RWPE1 (cell line): ENCODE measurements around the gene HOXB8.

Experiments
- CTCF ChIA-PET: fragments of 350-600 bp; sonication (Branson Sonifier 250); formaldehyde crosslinking; extraction: SDS; loops from one replicate; lab custom pipeline; 2021; lab: Yijun Ruan, JAX
- POLR2A ChIA-PET: fragments of 400-600 bp; formaldehyde crosslinking; extraction: SDS; loops from one replicate; lab custom pipeline; 2020; ENCODE audit warnings: antibody characterized with exemption; ENCODE audit not compliant: low non-redundant PET; lab: Yijun Ruan, JAX
- DNase-seq: peaks from one replicate; pipeline ENCODE4 v3.0.0; 2012; ENCODE audit warnings: low spot score
- H3K27ac ChIP-seq: fragments of 450-650 bp; 2 replicates; pipeline ENCODE4 v1.5.1; 2017
- CTCF ChIP-seq: fragments of 450-650 bp; conservative IDR thresholded peaks from 2 replicates; pipeline ENCODE4 v1.5.1; 2017; ENCODE audit warnings: low read depth, mild to moderate bottlenecking

The HOXB8 gene

GRCh38 chr17:48647103-48647962 is 32.2 kb upstream of the HOXB8 start:
- no peak overlapping the region for H3K27ac ChIP-seq
- no peak for DNase-seq
- POLR2A ChIA-PET = no interaction called here
- no peak for TF ChIP-seq CTCF
- CTCF ChIA-PET = interaction anchor here (0.7 to 1.3 kb wide), 3 partner anchors 11 to 496 kb away, joined by 3 to 4 read pairs (median 3); no protein-coding TSS in a partner anchor

GRCh38 chr17:48646183-48647102 is 31.4 kb upstream of the HOXB8 start:
- ChIA-PET CTCF (interaction anchor here (0.6 to 0.7 kb wide), 2 partner anchors 79 to 497 kb away, joined by 3 to 4 read pairs; no protein-coding TSS in a partner anchor), POLR2A (no interaction called here)
- no peak for DNase-seq
- TF ChIP-seq CTCF = no peak
- no peak overlapping the region for H3K27ac ChIP-seq

- ChIA-PET POLR2A (no interaction called here), CTCF (no interaction called here)
- H3K27ac ChIP-seq = no peak overlapping the region
- TF ChIP-seq CTCF = no peak
- no peak for DNase-seq
Measured at GRCh38 chr17:48645639-48646182, 30.6 kb upstream of the HOXB8 start.

GRCh38 chr17:48644910-48645557 is 29.9 kb upstream of the HOXB8 start:
- ChIA-PET POLR2A (no interaction called here), CTCF (no interaction called here)
- no peak for TF ChIP-seq CTCF
- no peak overlapping the region for H3K27ac ChIP-seq
- no peak for DNase-seq

- ChIA-PET POLR2A (no interaction called here), CTCF (no interaction called here)
- DNase-seq = no peak
- no peak for TF ChIP-seq CTCF
- no peak overlapping the region for H3K27ac ChIP-seq
Measured at GRCh38 chr17:48644159-48644558, 29.1 kb upstream of the HOXB8 start.

GRCh38 chr17:48643697-48644012 is 28.6 kb upstream of the HOXB8 start:
- H3K27ac ChIP-seq = no peak overlapping the region
- TF ChIP-seq CTCF = no peak
- POLR2A ChIA-PET = no interaction called here
- CTCF ChIA-PET = no interaction called here
- no peak for DNase-seq
